GM12878 (cell line): Measurements from ENCODE around the gene FBXL12. TPM values are rescaled to one million over a fixed set of nuclear protein-coding genes. Genes with fewer than 3 reads are reported as not detected.
A peak's percentile ranks its signal among the peaks of the same experiment; 100 is the strongest.

ENCODE experiments used
- BACH1 ChIP-seq: fragments of 450-650 bp; IDR thresholded peaks from 2 replicates; pipeline ENCODE4 v1.6.1; 2017; ENCODE audit warnings: mild to moderate bottlenecking, borderline replicate concordance
- BMI1 ChIP-seq: fragments of 450-650 bp; IDR thresholded peaks from 2 replicates; pipeline ENCODE4 v1.6.1; 2016; ENCODE audit warnings: mild to moderate bottlenecking, moderate library complexity, borderline replicate concordance
- CHD4 ChIP-seq: fragments of 200-600 bp; sonication (generic); IDR thresholded peaks from 2 replicates; pipeline ENCODE4 v1.6.1; 2016; ENCODE audit warnings: mild to moderate bottlenecking
- E4F1 ChIP-seq: fragments of 450-650 bp; IDR thresholded peaks from 2 replicates; pipeline ENCODE4 v1.6.1; 2018; ENCODE audit warnings: borderline replicate concordance, mild to moderate bottlenecking; ENCODE audit not compliant: partially characterized antibody
- EP300 ChIP-seq, 2 experiments: fragments of 150-350 bp in 1 of 2; IDR thresholded peaks; 2 replicates each; pipeline ENCODE4 v1.6.1; 2011 to 2012; ENCODE audit warnings: low read depth in 2 of 2, low read length in 2 of 2, borderline replicate concordance in 1 of 2, improper control_type of control experiment in 1 of 2, inconsistent platforms in 1 of 2; ENCODE audit not compliant: control insufficient read depth in 1 of 2
- ESRRA ChIP-seq: IDR thresholded peaks from 2 replicates; pipeline ENCODE4 v1.6.1; 2012; ENCODE audit warnings: mild to moderate bottlenecking, low read length, improper control_type of control experiment
- HDGF ChIP-seq: fragments of 450-650 bp; IDR thresholded peaks from 2 replicates; pipeline ENCODE4 v1.6.1; 2016; ENCODE audit warnings: antibody characterized with exemption
- HSF1 ChIP-seq: fragments of 150-350 bp; IDR thresholded peaks from 2 replicates; pipeline ENCODE4 v1.6.1; 2014; ENCODE audit warnings: mild to moderate bottlenecking, low read depth, low read length
- JUND ChIP-seq: IDR thresholded peaks from 2 replicates; pipeline ENCODE4 v1.6.1; 2012; ENCODE audit warnings: low read depth, mild to moderate bottlenecking, low read length, improper control_type of control experiment, moderate library complexity
- KDM1A ChIP-seq: fragments of 200-600 bp; sonication (generic); IDR thresholded peaks from 2 replicates; pipeline ENCODE4 v1.6.1; 2016; ENCODE audit warnings: borderline replicate concordance
- MEF2A ChIP-seq: IDR thresholded peaks from 2 replicates; pipeline ENCODE4 v1.6.1; 2011; ENCODE audit warnings: low read depth, mild to moderate bottlenecking, low read length, moderate library complexity; ENCODE audit not compliant: insufficient read depth
- NFYA ChIP-seq: IDR thresholded peaks from 2 replicates; pipeline ENCODE4 v1.6.1; 2011; ENCODE audit warnings: low read depth, mild to moderate bottlenecking, low read length, improper control_type of control experiment, borderline replicate concordance
- PKNOX1 ChIP-seq: fragments of 450-650 bp; IDR thresholded peaks from 2 replicates; pipeline ENCODE4 v1.6.1; 2016; ENCODE audit warnings: mild to moderate bottlenecking
- POLR2AphosphoS2 ChIP-seq: IDR thresholded peaks from 2 replicates; pipeline ENCODE4 v1.6.1; 2011; ENCODE audit warnings: low read depth, mild to moderate bottlenecking, low read length, improper control_type of control experiment, moderate library complexity
- RAD21 ChIP-seq: IDR thresholded peaks from 2 replicates; pipeline ENCODE4 v1.6.1; 2011; ENCODE audit warnings: mild to moderate bottlenecking, low read depth, low read length, moderate library complexity; ENCODE audit not compliant: insufficient read depth
- RAD51 ChIP-seq: fragments of 450-650 bp; IDR thresholded peaks from 2 replicates; pipeline ENCODE4 v1.6.1; 2016; ENCODE audit warnings: moderate library complexity, mild to moderate bottlenecking, inconsistent platforms
- SMC3 ChIP-seq: IDR thresholded peaks from 2 replicates; pipeline ENCODE4 v1.6.1; 2011; ENCODE audit warnings: low read length, improper control_type of control experiment, borderline replicate concordance
- SP1 ChIP-seq: IDR thresholded peaks from one replicate; pipeline ENCODE4 v1.6.1; 2011; ENCODE audit warnings: low read depth, low read length
- TARDBP ChIP-seq: IDR thresholded peaks from 2 replicates; pipeline ENCODE4 v1.6.1; 2016; ENCODE audit warnings: borderline replicate concordance
- TCF3 ChIP-seq: IDR thresholded peaks from 2 replicates; pipeline ENCODE4 v1.6.1; 2012; ENCODE audit warnings: low read depth, mild to moderate bottlenecking, low read length, borderline replicate concordance; ENCODE audit not compliant: insufficient read depth
- ZNF384 ChIP-seq: IDR thresholded peaks from 2 replicates; pipeline ENCODE4 v1.6.1; 2012; ENCODE audit warnings: low read depth, mild to moderate bottlenecking, low read length, improper control_type of control experiment, borderline replicate concordance
- ZZZ3 ChIP-seq: IDR thresholded peaks from 2 replicates; pipeline ENCODE4 v1.6.1; 2011; ENCODE audit warnings: low read depth; ENCODE audit not compliant: control insufficient read depth, insufficient read length
- polyA plus RNA-seq, 11 experiments: library from polyadenylated mRNA; depleted of rRNA in 4 of 11; unstranded in 6 of 11; stranded (reverse) in 5 of 11; fragments of >200 nt; fragmentation: Nextera tagmentation in 4 of 11; fragmentation: Illumina TruSeq in 1 of 11; extraction: Ambion mirVana in 4 of 11; extraction: Trizol in 1 of 11; gene quantifications; 1 replicate in 1 of 11; 2 replicates in 10 of 11; pipeline versions ENCODE4 v1.2.1 to v1.2.3, GENCODE V29; 2011 to 2016; ENCODE audit warnings: inconsistent platforms in 2 of 11, missing spikeins in 2 of 11, low read depth in 1 of 11
- total RNA-seq, 4 experiments: library from RNA; depleted of rRNA in 3 of 4; stranded (reverse); fragments of >200 nt in 3 of 4; fragmentation: Illumina TruSeq in 1 of 4; extraction: Trizol in 1 of 4; gene quantifications; 2 replicates each; pipeline versions ENCODE4 v1.2.1 to v1.2.3, GENCODE V29; 2013 to 2021

Gene FBXL12
- total and polyA plus RNA-seq, 10 of the 15 experiments (the other 5 are each of a cell fraction or from before 2014, with no cell fraction given) = 1.4 to 40.0 (median 23.2) TPM

- TF ChIP-seq E4F1 (no peak), RAD51 (no peak), ZZZ3 (no peak), SMC3 (peak; percentile 96), NFYA (no peak), ZNF384 (no peak), MEF2A (no peak), SP1 (no peak), KDM1A (no peak), TARDBP (no peak), PKNOX1 (peak; percentile 84), EP300 (IDR thresholded peaks at IDR 0.05; ENCODE audit: borderline replicate concordance in 1 of 2, control insufficient read depth in 1 of 2, low read depth in 2 of 2, low read length in 2 of 2) (no peak), ESRRA (no peak), BMI1 (peak; percentile 78), RAD21 (peak; percentile 90), BACH1 (no peak), HSF1 (peak; percentile 83), JUND (no peak), CHD4 (no peak), TCF3 (no peak), POLR2AphosphoS2 (no peak), HDGF (no peak)
Measured at GRCh38 chr19:9796113-9796773, 22.6 kb downstream of the FBXL12 start (continued).
